Fibroblast of skin of scalp (primary cell): ENCODE measurements around the gene DNAH8.
"Not testable (repeated sequence)": the region's sequence is repeated elsewhere in the genome, so short reads cannot be mapped to it uniquely, and the experiment has no call there.

Source experiments
- DNase-seq: peaks from one replicate; pipeline ENCODE4 v3.0.0-alpha.2; 2013

The DNAH8 gene

GRCh38 chr6:38753707-38754106 lies 38.6 kb downstream of the DNAH8 start:
- DNase-seq: no peak

- DNase-seq: no peak
These were observed 40.1 kb downstream of the DNAH8 start for GRCh38 chr6:38755207-38755606.

DNA sequence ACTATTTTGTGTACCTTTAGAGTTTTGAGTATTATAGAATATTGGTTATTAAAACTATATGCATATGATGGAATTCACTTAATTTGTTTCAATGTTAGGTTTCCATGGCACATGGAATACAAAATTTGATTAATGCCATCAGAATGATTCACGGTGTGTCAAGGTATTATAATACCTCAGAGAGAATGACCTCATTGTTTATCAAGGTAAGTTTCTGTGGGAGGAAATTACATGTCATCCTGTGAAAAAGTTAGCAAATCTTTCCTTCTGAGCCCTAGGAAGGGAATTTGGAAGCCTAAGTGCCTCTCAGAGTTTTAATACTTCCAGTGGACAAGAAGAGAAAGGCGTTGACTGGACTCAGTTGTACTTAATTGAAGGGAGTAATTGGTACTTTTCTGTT lies 40.8 kb downstream of the DNAH8 start:
- no peak for DNase-seq

- no peak for DNase-seq
These were observed 45.0 kb downstream of the DNAH8 start for GRCh38 chr6:38760097-38760496.

DNA sequence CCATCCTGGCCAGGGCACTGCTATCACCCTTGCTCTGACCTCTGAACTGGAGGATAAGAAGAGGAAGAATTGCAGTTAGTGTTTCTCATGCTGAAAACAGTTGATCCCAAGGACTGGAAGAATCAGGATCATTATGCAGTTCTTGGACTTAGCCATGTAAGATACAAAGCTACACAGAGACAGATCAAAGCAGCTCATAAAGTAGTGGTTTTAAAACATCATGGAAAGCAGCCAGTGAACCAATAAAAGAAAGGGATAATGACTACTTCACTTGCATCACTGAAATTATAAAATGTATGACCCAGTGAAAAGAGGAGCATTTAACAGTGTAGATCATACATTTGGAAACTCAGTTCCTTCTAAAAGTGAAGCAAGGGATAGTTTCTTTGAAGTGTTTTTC lies 47.7 kb downstream of the DNAH8 start:
- DNase-seq: no peak

GRCh38 chr6:38767560-38767959 lies 52.4 kb downstream of the DNAH8 start:
- DNase-seq: no peak

DNA sequence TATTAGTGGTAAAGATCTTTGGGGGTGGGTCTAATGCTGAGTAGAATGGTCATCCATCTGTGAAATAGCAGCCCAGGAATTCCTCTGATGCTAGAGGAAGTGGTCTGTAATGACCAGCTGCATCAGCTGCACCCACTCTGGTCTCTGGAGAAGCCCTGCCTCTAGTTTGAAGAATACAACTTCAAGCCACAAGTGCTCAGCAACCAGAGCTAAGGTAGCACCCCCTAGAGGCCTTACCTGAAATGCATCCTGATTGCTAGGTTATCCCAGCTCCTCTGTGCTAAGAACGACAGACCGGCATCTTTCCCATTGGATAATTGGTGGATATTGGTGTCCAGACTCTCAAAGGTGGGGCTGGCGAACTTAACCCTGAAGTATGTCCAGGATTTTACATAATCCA lies 58.2 kb downstream of the DNAH8 start:
- DNase-seq: no peak

DNA sequence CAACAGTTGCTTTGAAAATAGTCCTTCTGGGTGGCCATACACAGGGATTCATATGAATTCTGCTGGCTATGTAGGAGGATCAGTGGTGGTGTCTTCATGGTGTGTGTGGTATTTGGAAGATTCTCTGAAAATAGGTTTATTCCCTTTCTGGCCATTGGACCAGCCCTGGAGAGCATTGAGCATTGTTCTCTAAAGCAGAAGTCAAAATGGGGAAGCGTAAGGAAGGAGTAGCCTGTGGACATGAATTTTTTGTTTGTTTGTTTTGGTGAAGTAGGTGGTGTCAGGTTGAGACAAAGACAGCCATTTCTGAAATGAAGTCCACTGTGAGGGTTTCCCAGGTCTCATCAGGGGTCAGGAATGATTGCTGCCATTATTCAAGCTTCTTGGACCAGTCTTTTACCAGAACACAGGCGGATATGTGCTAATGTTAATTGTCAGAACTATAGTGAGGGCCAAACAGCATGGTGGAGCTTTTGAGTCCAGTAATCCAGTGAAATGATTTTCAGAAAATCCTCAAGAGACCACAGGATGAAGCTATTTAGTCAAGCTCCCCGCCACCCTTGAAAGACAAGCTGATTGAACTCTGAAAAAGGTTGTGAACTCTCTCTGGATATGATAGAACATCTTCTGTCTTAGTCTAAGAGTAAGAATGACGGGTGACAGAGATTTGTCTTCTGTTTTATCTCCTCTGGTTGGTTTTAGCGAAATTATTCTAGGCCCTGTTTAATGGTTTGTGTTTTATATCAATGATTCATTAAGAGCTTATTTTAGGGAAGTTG lies 60.0 kb downstream of the DNAH8 start:
- no peak for DNase-seq

DNA sequence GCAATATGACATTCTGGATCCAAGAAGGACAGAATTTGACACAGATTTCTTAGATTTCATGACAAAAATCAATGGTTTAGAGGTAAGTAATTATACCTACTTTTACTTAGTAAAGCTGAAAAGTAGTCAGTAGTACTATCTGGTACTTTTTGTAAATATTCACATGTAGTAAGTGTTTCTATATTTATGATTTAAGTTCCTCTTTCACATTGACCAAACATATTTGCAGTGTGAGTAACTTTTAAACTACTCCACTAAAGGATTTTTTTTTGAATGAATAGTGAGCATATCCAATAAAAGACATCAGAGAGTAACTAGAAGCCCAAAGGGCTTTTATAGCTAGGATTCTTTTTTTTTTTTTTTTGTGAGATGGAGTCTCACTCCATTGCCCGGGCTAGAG lies 60.8 kb downstream of the DNAH8 start:
- DNase-seq: no peak

DNA sequence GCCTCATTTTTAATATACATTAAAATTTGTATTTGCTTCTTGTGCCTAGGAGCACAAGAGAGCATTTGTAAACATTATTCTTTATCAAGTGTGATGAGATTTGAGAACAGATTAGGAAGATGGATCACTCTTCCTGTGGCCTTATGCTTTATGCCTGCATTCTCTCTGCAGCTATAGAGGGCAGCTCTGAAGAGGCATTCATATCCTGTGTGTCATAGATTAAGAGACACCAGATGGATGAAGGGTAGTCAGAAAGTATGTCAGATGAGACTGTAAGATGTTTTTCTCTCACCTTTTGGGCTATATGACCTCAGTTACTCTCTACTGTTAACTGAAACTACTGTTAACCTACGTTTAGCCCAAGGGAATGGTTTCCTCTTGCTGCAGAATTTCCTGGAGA lies 61.4 kb downstream of the DNAH8 start:
- peak; percentile 34 for DNase-seq

GRCh38 chr6:38779310-38780062 lies 64.4 kb downstream of the DNAH8 start:
- DNase-seq: no peak

GRCh38 chr6:38782616-38783015 lies 67.5 kb downstream of the DNAH8 start:
- DNase-seq: no peak

DNA sequence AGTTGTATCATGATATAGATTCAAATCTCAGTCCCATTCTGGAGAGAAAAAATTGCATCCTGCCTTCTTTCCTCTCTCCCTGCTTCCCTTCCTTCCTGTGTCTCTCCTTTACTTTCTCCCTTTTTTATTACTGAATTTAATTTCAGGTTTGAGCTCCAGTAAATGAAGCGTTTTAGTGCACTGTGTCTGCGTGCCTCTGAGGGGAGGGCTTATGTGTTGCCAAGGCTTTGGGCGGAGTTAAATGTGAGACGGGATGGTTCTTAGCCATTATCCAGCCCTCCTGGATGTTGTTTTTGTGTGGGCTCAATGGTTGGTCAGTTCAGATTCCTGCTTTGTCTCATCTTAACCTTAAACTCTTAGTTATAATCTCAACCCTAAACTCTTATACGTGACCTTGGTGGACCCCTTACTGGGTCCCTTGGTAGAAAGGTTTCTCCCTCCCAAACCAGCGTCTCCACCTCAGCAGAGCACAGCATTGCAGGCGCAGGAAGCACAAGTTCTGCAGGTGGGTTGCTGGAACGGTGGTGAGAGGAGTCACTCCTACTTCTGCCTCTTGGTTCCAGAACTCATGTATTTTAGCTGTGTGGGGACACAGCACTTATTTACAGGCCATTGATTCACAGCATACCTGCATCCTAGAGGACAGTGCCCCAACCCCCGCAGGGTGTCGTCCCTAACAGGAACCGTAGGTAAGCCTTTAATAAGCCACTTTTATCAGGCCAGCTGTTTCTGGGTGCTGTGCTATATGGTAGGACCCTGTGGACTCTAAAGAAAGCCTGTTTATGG lies 68.5 kb downstream of the DNAH8 start:
- no peak for DNase-seq

GRCh38 chr6:38784506-38785235 lies 69.6 kb downstream of the DNAH8 start:
- DNase-seq: peak; percentile 78

GRCh38 chr6:38786486-38786885 lies 71.4 kb downstream of the DNAH8 start:
- DNase-seq: no peak

DNA sequence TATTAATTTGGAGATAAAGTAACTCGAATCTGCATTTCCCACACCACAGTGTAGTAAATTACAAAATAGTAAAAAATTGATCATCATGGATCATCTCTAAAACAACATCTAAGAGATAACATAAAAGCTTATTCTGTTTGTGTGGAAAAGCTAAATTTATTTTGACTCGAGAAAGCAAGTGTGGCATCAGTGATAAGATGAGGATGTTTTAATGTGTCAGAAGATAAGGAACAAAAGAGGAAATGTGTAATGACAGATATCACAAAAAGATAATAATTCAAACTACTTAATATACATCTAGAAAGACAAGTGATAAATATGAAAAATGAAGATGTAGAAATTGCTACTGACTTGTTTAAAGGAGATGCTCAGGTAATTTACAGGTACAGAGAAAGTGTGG lies 74.1 kb downstream of the DNAH8 start:
- no peak for DNase-seq

DNA sequence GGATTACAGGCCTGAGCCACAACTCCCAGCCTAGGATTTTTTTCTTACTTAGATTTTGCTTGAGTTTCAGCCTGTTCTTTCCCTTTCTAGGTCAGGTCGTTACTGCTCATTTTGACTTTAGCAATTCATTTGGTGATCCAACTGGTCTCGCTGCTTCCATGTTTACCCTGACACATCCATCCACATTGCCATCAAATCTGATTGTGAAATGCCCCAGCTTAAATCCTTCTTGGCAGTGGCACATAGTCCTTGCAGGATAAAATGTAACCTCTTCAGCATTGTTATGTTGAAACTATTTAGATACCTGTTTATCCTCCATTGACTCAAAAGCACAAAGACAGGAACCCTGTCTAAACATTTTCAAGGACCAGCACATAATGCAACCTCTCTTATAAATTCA lies 77.2 kb downstream of the DNAH8 start:
- DNase-seq: no peak

DNA sequence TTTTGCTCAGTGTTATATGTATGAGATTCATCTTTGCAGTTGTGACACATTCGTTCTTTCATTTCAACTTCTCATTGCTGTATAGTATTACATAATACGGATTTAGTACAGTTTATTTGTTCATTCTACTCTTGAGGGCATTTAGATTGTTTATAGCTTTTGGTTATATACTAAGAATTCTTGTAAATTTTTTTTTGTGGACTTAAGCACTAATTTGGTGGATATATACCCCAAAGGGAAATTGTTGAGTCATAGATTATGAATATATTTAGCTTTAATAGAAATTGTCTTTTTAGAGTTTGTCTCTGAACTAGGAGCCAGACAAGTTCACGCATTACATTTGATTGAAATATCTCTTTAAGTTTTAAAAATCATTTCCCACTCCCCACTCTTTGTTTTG lies 79.6 kb downstream of the DNAH8 start:
- DNase-seq: no peak

- no peak for DNase-seq
These were observed 80.9 kb downstream of the DNAH8 start for GRCh38 chr6:38796006-38796405.

- not testable (repeated sequence) for DNase-seq
These were observed 81.3 kb downstream of the DNAH8 start for GRCh38 chr6:38796437-38796836.

DNA sequence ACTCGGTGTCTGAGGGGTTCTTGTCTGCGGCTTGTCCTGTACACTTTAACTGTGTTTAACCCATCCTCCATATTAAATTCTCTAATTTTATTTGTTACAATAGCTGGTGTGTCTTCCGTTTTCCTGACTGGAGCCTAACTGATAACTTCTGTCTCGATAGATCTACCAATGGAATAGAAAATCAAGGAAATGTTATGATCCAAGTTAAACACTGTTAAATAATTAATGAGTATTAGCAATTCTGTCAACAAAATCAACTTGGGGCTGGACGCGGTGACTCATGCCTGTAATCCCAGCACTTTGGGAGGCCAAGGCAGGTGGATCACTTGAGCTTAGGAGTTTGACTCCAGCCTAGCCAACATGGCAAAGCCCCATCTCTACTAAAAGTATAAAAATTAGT lies 81.7 kb downstream of the DNAH8 start:
- DNase-seq: no peak

DNA sequence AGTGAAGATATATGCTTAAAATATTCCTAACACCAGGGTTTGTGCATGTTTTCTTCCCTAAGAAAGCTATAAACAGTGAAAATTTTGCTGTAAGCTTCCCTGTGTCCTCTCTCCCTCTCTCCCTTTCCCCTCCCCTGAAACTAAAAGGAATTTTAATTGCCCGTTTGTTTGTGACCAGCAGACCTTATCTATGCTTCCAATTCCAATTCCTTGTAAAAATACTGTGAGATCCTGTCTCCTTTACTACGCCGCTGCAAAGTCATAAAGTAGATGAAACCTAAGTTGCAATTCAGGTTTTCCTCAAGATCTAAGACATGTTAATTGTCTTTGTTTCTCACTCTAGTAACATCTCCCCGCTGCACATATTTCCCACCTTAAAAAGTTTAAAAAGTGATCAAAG lies 82.3 kb downstream of the DNAH8 start:
- DNase-seq: no peak
